PFSK-1 (cell line): ENCODE results near the gene NFIA.

Experiments used
- FOXP2 ChIP-seq: optimal IDR thresholded peaks from 2 replicates; pipeline ENCODE3; 2011; ENCODE audit warnings: borderline replicate concordance, control low read depth, inconsistent platforms; ENCODE audit not compliant: insufficient read depth; ENCODE audit errors: extremely low read length, extremely low read depth
- POLR2AphosphoS5 ChIP-seq: IDR thresholded peaks from 2 replicates; pipeline ENCODE4 v1.6.1; 2012; ENCODE audit warnings: low read depth, mild to moderate bottlenecking, control low read depth, low read length, moderate library complexity
- REST ChIP-seq, 2 experiments: IDR thresholded peaks; 2 replicates each; pipeline versions ENCODE4 v1.6.1 to v1.8.0; 2011 to 2012; ENCODE audit warnings: low read depth in 2 of 2, low read length in 2 of 2, control low read depth in 1 of 2, inconsistent platforms in 1 of 2, mild to moderate bottlenecking in 1 of 2, moderate library complexity in 1 of 2; ENCODE audit not compliant: insufficient read depth in 1 of 2
- SIN3A ChIP-seq: IDR thresholded peaks from 2 replicates; pipeline ENCODE4 v1.6.1; 2012; ENCODE audit warnings: mild to moderate bottlenecking, low read length, moderate library complexity, borderline replicate concordance; ENCODE audit not compliant: insufficient read depth

- TF ChIP-seq REST (IDR thresholded peaks at IDR 0.05; ENCODE audit: insufficient read depth in 1 of 2, low read depth in 2 of 2, low read length in 2 of 2), result no peak
- no peak for TF ChIP-seq SIN3A
- TF ChIP-seq POLR2AphosphoS5, result no peak
- TF ChIP-seq FOXP2, result no peak
Measured at GRCh38 chr1:61047061-61047460, 35.3 kb upstream of the NFIA start.
